GM12873 (cell line): ENCODE data around the gene ACKR2.

Experiments
- TF ChIP-seq, protein P1 (sequence below): IDR thresholded peaks from 2 replicates; pipeline ENCODE4 v1.5.1; 2012; ENCODE audit warnings: low read depth, mild to moderate bottlenecking, moderate library complexity, low read length, control low read depth; ENCODE audit not compliant: insufficient read depth; ENCODE audit errors: missing control alignments

The ACKR2 gene

DNA sequence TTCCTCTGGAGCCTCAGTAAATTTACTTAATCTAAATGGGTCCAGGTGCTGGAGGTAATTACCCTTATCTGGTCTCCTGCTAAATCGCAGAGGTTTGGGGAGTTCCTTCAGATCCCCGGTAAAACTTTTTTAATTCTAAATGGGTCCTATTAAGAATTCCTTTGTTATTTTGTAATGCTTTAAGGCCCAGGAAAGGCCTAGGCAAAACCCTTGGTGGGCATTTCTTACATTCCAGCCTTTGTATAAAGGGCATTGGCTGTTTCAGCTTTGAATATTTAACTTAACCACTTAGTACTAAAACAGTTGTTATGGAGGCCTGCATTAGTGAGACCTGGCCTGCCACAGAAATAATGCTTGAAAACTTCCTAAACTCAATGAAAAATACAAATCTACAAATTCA lies 81.8 kb downstream of the ACKR2 start:
- TF ChIP-seq, protein P1, sequence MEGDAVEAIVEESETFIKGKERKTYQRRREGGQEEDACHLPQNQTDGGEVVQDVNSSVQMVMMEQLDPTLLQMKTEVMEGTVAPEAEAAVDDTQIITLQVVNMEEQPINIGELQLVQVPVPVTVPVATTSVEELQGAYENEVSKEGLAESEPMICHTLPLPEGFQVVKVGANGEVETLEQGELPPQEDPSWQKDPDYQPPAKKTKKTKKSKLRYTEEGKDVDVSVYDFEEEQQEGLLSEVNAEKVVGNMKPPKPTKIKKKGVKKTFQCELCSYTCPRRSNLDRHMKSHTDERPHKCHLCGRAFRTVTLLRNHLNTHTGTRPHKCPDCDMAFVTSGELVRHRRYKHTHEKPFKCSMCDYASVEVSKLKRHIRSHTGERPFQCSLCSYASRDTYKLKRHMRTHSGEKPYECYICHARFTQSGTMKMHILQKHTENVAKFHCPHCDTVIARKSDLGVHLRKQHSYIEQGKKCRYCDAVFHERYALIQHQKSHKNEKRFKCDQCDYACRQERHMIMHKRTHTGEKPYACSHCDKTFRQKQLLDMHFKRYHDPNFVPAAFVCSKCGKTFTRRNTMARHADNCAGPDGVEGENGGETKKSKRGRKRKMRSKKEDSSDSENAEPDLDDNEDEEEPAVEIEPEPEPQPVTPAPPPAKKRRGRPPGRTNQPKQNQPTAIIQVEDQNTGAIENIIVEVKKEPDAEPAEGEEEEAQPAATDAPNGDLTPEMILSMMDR: no peak

DNA sequence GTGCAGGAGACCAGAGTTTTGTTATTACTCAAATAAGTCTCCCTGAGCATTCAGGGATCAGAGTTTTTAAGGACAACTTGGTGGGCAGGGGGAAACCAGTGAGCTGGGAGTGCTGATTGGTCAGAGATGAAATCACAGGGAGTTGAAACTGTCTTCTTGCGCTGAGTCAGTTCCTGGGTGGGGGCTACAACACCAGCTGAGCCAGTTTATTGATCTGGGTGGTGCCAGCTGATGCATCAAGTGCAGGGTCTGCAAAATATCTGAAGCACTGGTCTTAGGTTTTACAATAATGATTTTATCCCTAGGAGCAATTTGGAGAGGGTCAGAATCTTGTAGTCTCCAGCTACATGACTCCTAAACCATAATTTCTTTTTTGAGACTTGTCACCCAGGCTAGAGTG lies 82.9 kb downstream of the ACKR2 start:
- TF ChIP-seq, protein P1: no peak

DNA sequence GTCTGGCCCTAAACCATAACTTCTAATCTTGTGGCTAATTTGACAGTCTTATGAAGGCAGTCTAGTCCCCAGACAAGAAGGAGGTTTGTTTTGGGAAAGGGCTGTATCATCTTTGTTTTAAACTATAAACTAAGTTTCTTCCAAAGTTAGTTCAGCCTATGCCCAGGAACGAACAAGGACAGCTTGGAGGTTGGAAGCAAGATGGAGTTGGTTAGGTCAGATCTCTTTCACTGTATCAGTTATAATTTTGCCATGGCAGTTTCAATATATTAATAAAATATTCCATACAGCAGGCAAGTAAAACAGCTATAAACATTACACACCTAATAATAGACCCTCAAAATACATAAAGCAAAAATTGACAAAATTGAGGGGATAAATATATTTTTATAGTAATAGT lies 83.6 kb downstream of the ACKR2 start:
- TF ChIP-seq, protein P1: no peak

DNA sequence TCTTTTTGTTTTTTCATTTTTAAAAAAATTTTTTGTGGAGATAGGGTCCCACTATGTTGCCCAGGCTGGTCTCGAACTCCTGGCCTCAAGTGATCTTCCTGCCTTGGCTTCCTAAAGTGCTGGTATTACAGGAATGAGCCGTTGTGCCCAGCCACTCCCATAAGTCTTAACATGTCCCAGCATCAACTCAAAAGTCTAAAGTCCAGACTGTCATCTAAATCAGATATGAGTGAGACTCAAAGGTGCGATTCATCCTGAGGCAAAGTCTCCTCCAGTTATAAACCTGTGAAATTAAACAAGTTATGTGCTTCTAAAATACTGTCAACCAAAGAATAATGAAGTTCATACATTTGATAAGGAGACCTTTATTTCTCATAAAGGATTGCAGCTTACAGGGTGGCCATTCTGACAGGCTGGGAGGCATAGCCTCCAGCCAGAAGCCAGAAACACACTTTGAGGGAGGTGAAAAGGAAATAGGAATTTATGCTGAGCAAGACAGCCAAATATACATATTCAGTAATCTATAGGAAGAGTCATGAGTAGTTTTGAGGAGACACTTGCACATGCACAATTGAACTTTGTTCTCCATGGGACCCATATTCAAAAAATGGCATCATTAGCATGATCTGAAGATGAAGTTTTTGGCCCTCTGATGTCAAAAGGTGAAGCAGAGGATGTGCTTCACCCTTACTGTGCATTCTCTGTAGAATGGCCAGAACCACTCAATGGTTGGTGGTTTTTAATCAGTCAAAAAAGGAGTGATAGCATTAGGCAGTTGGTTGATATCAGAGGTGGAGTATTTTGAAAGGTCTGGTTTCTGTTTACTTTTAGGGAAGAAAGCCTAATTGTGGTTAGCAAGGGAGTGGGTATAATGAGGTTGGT lies 85.7 kb downstream of the ACKR2 start:
- TF ChIP-seq, protein P1: no peak

DNA sequence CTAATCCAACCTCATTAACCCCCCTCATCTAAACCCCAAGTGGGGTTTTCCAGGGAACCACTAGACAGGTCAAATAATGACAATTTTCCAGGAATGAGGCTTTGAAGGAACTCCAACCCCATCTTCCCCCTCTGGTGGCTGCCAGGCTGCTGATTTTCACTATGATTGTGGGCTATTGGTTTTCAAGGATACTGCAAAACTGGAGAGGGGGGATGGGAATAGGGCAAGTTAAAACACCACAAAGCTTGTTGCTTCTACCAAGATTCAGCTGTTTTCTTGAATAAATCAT lies 86.3 kb downstream of the ACKR2 start:
- TF ChIP-seq, protein P1: no peak

DNA sequence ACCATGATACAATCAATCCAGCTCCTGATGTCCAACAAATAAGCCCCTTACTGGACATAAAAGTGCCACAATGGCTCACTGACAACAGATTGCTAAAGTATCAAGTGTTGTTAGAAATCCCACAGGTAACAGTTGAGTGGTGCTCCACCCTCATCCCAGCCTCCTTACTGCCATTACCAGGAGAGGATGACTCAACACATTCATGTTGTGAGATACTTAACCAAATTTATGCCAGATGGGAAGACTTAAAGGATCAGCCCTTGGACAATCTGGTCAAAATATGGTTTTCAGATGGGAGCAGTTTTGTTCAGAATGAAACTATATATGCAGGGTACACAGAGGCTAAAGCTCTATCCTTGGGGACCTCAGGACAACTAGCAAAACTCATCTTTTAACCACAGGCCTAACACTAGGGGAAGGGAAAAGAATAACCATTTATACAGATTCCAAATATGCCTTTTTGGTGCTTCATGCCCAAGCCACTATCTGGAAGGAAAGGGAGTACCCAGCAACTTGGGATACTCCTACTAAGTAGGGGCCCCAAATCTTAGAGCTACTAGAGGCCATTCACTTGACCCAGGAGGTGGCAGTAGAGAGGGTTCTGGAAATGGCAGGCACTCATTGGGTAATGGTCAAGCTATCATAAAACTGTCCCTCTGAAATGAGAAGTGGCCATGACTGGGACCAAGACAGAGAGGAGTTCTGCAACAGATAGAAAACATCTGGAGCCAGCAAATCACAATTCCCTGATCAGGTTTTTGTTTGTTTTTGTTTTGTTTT lies 89.8 kb downstream of the ACKR2 start:
- TF ChIP-seq, protein P1: peak; percentile 9

DNA sequence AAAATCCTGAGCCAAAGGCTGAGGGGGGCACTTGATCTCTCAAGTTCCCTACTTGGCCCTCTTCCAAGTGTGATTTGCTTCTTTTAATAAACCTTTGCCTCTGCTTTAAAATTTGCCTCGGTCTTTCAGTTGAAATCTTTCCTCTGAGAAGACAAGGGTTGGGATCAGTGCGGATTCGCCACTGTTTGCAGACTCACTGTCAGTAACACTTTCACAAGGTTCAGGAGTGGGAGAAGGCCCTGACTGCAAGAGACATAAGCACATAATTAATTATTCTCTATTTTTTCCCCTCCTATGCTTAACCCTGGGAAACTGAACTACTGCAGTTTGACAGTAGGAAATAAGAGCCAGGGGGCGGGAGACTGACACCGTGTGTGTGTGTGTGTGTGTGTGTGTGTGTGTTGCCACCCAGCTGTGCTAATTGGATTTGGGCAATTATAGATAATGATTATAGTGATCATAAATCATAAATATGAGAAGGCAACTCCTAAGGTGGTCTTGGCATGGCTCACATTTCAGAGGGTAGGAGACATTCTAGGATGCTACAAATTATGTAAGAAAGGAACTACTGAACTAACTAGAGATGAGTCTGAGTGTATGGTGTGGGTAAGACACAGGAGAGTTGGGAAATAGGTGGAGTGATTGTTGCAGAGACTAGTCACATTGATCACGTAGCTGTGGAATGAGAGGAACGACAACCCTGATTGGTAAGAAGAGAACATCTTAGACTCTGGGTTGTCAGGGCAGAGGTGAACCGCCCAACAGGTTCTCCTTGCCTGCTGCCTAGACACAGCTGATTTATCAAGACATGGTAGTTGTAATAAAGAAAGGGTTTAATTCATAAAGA lies 91.2 kb downstream of the ACKR2 start:
- TF ChIP-seq, protein P1: no peak
